Measurements from ENCODE around the gene ORC6.

Gene ORC6

GRCh38 chr16:46730126-46730525, 40.7 kb downstream of the ORC6 start:
- Histone ChIP-seq H3K4me1 (ENCODE audit: control insufficient read depth in 1 of 2, insufficient read depth in 2 of 2, low read length in 2 of 2) (no peaks in the 10 kb centered on the region), H3K4me3 (ENCODE audit: low read depth in 1 of 2, low read length in 2 of 2) (no peak overlapping the region), H3K36me3 (ENCODE audit: control insufficient read depth in 1 of 2, insufficient read depth in 2 of 2, low read length in 2 of 2) (no peaks in the 10 kb centered on the region), H3K9ac (ENCODE audit: low read depth in 1 of 2, low read length in 2 of 2) (no peak overlapping the region), H3K27me3 (ENCODE audit: control insufficient read depth in 1 of 2, insufficient read depth in 2 of 2, low read length in 2 of 2) (no peaks in the 10 kb centered on the region), H3K27ac (ENCODE audit: low read depth, low read length) (no peak overlapping the region), H3K9me3 (ENCODE audit: control insufficient read depth in 1 of 2, low read length in 2 of 2) (peaks cover 0 to 6% of the 10 kb centered on the region in 2 donors)

GRCh38 chr16:46730801-46731690, 41.6 kb downstream of the ORC6 start:
- H3K27me3 ChIP-seq (ENCODE audit: control insufficient read depth in 1 of 2, insufficient read depth in 2 of 2, low read length in 2 of 2), result no peaks in the 10 kb centered on the region
- H3K9ac ChIP-seq (ENCODE audit: low read depth in 1 of 2, low read length in 2 of 2), result no peak overlapping the region
- no peaks in the 10 kb centered on the region for H3K9me3 ChIP-seq (ENCODE audit: control insufficient read depth in 1 of 2, low read length in 2 of 2)
- no peak overlapping the region for H3K4me3 ChIP-seq (ENCODE audit: low read depth in 1 of 2, low read length in 2 of 2)
- no peaks in the 10 kb centered on the region for H3K36me3 ChIP-seq (ENCODE audit: control insufficient read depth in 1 of 2, insufficient read depth in 2 of 2, low read length in 2 of 2)
- H3K27ac ChIP-seq (ENCODE audit: low read depth, low read length), result no peak overlapping the region
- H3K4me1 ChIP-seq (ENCODE audit: control insufficient read depth in 1 of 2, insufficient read depth in 2 of 2, low read length in 2 of 2), result no peaks in the 10 kb centered on the region

GRCh38 chr16:46731691-46732555, 42.5 kb downstream of the ORC6 start:
- H3K27ac ChIP-seq (ENCODE audit: low read depth, low read length), result no peak overlapping the region
- no peak overlapping the region for H3K9ac ChIP-seq (ENCODE audit: low read depth in 1 of 2, low read length in 2 of 2)
- no peaks in the 10 kb centered on the region for H3K27me3 ChIP-seq (ENCODE audit: control insufficient read depth in 1 of 2, insufficient read depth in 2 of 2, low read length in 2 of 2)
- H3K9me3 ChIP-seq (ENCODE audit: control insufficient read depth in 1 of 2, low read length in 2 of 2), result no peaks in the 10 kb centered on the region
- H3K4me1 ChIP-seq (ENCODE audit: control insufficient read depth in 1 of 2, insufficient read depth in 2 of 2, low read length in 2 of 2), result no peaks in the 10 kb centered on the region
- no peaks in the 10 kb centered on the region for H3K36me3 ChIP-seq (ENCODE audit: control insufficient read depth in 1 of 2, insufficient read depth in 2 of 2, low read length in 2 of 2)
- H3K4me3 ChIP-seq (ENCODE audit: low read depth in 1 of 2, low read length in 2 of 2), result no peak overlapping the region

GRCh38 chr16:46732561-46732960, 43.1 kb downstream of the ORC6 start:
- Histone ChIP-seq H3K27ac (ENCODE audit: low read depth, low read length) (no peak overlapping the region), H3K36me3 (ENCODE audit: control insufficient read depth in 1 of 2, insufficient read depth in 2 of 2, low read length in 2 of 2) (no peaks in the 10 kb centered on the region), H3K4me3 (ENCODE audit: low read depth in 1 of 2, low read length in 2 of 2) (no peak overlapping the region), H3K4me1 (ENCODE audit: control insufficient read depth in 1 of 2, insufficient read depth in 2 of 2, low read length in 2 of 2) (no peaks in the 10 kb centered on the region), H3K9me3 (ENCODE audit: control insufficient read depth in 1 of 2, low read length in 2 of 2) (no peaks in the 10 kb centered on the region), H3K9ac (ENCODE audit: low read depth in 1 of 2, low read length in 2 of 2) (no peak overlapping the region), H3K27me3 (ENCODE audit: control insufficient read depth in 1 of 2, insufficient read depth in 2 of 2, low read length in 2 of 2) (no peaks in the 10 kb centered on the region)

GRCh38 chr16:46733319-46733830, 43.9 kb downstream of the ORC6 start:
- Histone ChIP-seq H3K27ac (ENCODE audit: low read depth, low read length) (no peak overlapping the region), H3K4me3 (ENCODE audit: low read depth in 1 of 2, low read length in 2 of 2) (no peak overlapping the region), H3K9ac (ENCODE audit: low read depth in 1 of 2, low read length in 2 of 2) (no peak overlapping the region), H3K9me3 (ENCODE audit: control insufficient read depth in 1 of 2, low read length in 2 of 2) (no peaks in the 10 kb centered on the region), H3K4me1 (ENCODE audit: control insufficient read depth in 1 of 2, insufficient read depth in 2 of 2, low read length in 2 of 2) (no peaks in the 10 kb centered on the region), H3K36me3 (ENCODE audit: control insufficient read depth in 1 of 2, insufficient read depth in 2 of 2, low read length in 2 of 2) (no peaks in the 10 kb centered on the region), H3K27me3 (ENCODE audit: control insufficient read depth in 1 of 2, insufficient read depth in 2 of 2, low read length in 2 of 2) (no peaks in the 10 kb centered on the region)

- Histone ChIP-seq H3K9ac (ENCODE audit: low read depth in 1 of 2, low read length in 2 of 2) (no peak overlapping the region), H3K27me3 (ENCODE audit: control insufficient read depth in 1 of 2, insufficient read depth in 2 of 2, low read length in 2 of 2) (no peaks in the 10 kb centered on the region), H3K36me3 (ENCODE audit: control insufficient read depth in 1 of 2, insufficient read depth in 2 of 2, low read length in 2 of 2) (no peaks in the 10 kb centered on the region), H3K4me1 (ENCODE audit: control insufficient read depth in 1 of 2, insufficient read depth in 2 of 2, low read length in 2 of 2) (no peaks in the 10 kb centered on the region), H3K9me3 (ENCODE audit: control insufficient read depth in 1 of 2, low read length in 2 of 2) (no peaks in the 10 kb centered on the region), H3K27ac (ENCODE audit: low read depth, low read length) (no peak overlapping the region), H3K4me3 (ENCODE audit: low read depth in 1 of 2, low read length in 2 of 2) (no peak overlapping the region)
Observed at GRCh38 chr16:46736695-46737094, 47.2 kb downstream of the ORC6 start.

DNA sequence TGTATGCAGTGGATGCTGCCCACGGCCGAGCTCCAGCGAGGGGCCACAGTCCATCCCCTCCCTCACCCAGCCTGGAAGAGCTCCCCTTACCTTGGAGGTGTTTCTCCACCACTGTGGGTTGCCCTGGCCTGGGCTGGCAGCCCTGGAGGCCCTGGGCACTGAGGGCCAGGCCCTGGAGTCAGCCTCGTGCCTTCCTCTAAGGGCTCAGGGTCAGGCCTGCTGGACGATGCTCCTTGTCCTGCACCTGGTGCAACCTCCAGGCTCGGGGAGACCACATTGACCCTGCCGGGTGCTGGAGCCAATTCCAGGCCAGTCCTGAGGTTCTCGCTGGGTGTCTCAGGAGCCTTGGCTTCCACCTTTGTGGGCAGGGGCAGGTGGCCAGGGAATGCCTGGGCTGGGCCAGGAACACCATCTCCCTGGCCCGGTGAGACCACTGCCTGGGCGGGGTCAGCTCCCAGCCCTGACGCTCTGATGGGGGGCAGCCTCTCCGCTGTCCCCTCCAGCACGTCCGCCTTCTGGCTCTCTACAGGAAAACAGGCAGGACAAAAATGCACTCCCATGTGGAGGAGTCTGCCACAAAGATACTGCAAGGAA, 48.3 kb downstream of the ORC6 start:
- Histone ChIP-seq H3K27me3 (ENCODE audit: control insufficient read depth in 1 of 2, insufficient read depth in 2 of 2, low read length in 2 of 2) (no peaks in the 10 kb centered on the region), H3K4me3 (ENCODE audit: low read depth in 1 of 2, low read length in 2 of 2) (no peak overlapping the region), H3K9me3 (ENCODE audit: control insufficient read depth in 1 of 2, low read length in 2 of 2) (no peaks in the 10 kb centered on the region), H3K9ac (ENCODE audit: low read depth in 1 of 2, low read length in 2 of 2) (no peak overlapping the region), H3K4me1 (ENCODE audit: control insufficient read depth in 1 of 2, insufficient read depth in 2 of 2, low read length in 2 of 2) (no peaks in the 10 kb centered on the region), H3K27ac (ENCODE audit: low read depth, low read length) (no peak overlapping the region), H3K36me3 (ENCODE audit: control insufficient read depth in 1 of 2, insufficient read depth in 2 of 2, low read length in 2 of 2) (no peaks in the 10 kb centered on the region)

GRCh38 chr16:46739934-46740333, 50.5 kb downstream of the ORC6 start:
- Histone ChIP-seq H3K4me3 (ENCODE audit: low read depth in 1 of 2, low read length in 2 of 2) (no peak overlapping the region), H3K27ac (ENCODE audit: low read depth, low read length) (no peak overlapping the region), H3K27me3 (ENCODE audit: control insufficient read depth in 1 of 2, insufficient read depth in 2 of 2, low read length in 2 of 2) (no peaks in the 10 kb centered on the region), H3K9ac (ENCODE audit: low read depth in 1 of 2, low read length in 2 of 2) (no peak overlapping the region), H3K4me1 (ENCODE audit: control insufficient read depth in 1 of 2, insufficient read depth in 2 of 2, low read length in 2 of 2) (no peaks in the 10 kb centered on the region), H3K36me3 (ENCODE audit: control insufficient read depth in 1 of 2, insufficient read depth in 2 of 2, low read length in 2 of 2) (no peaks in the 10 kb centered on the region), H3K9me3 (ENCODE audit: control insufficient read depth in 1 of 2, low read length in 2 of 2) (no peaks in the 10 kb centered on the region)

- no peak overlapping the region for H3K9ac ChIP-seq (ENCODE audit: low read depth in 1 of 2, low read length in 2 of 2)
- H3K4me3 ChIP-seq (ENCODE audit: low read depth in 1 of 2, low read length in 2 of 2), result no peak overlapping the region
- H3K27ac ChIP-seq (ENCODE audit: low read depth, low read length), result no peak overlapping the region
- H3K9me3 ChIP-seq (ENCODE audit: control insufficient read depth in 1 of 2, low read length in 2 of 2), result no peaks in the 10 kb centered on the region
- H3K4me1 ChIP-seq (ENCODE audit: control insufficient read depth in 1 of 2, insufficient read depth in 2 of 2, low read length in 2 of 2), result no peaks in the 10 kb centered on the region
- no peaks in the 10 kb centered on the region for H3K36me3 ChIP-seq (ENCODE audit: control insufficient read depth in 1 of 2, insufficient read depth in 2 of 2, low read length in 2 of 2)
- no peaks in the 10 kb centered on the region for H3K27me3 ChIP-seq (ENCODE audit: control insufficient read depth in 1 of 2, insufficient read depth in 2 of 2, low read length in 2 of 2)
Observed at GRCh38 chr16:46743232-46743719, 53.8 kb downstream of the ORC6 start.
